Retina (tissue), 1 donor: ENCODE measurements around the gene FAM180B.
A peak's percentile ranks its signal among the peaks of the same experiment; 100 is the strongest.
"Not testable (repeated sequence)": the region's sequence is repeated elsewhere in the genome, so short reads cannot be mapped to it uniquely, and the experiment has no call there.

Experiments
- DNase-seq: peaks from one replicate; pipeline ENCODE4 v3.0.0-alpha.2; 2016

The FAM180B gene

DNA sequence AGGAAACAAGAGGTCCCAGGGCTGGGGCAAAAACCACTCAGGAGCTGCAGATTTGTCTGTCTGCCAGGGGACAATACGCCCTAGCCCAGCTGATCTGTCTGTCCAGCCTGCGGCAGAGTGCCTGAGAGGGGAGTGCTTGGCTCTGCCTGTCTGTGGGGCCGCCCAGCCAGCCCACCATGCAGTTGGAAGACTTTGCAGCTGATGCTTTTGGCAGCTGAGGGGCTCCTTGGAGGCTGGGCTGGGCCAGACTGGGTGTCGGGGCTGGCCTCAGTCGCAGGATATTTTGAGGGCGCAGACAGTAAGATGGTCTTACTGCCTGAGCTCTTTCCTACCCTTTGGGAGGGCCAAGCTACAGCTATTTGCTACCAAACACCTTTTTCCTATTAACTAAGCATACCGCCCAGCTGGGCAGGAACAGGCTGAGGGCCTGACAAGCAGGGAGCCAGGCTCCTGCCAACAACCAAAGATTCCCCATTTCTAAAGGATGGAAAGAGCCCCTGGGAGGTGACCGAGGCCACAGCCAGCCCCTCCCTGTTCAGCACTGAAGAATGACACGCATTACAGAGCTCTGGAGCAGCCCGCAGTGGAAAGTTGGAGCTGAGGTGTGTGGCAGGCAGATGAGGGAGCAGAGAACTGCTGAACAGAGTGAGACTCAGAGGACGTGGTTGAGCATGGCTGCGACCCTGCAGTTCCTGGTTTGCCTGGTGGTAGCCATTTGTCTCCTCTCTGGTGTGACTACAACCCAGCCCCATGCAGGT lies at the start of gene FAM180B:
Gene FAM180B (plus strand): TSS at position 581 of the 758 bp plus-strand sequence. CDS start 91 bp downstream, at position 672.
- DNase-seq, result no peak

- DNase-seq, result no peak
These were observed 49.6 kb upstream of the FAM180B start for GRCh38 chr11:47536915-47537314.

- no peak for DNase-seq
These were observed 47.5 kb upstream of the FAM180B start for GRCh38 chr11:47538741-47539565.

DNA sequence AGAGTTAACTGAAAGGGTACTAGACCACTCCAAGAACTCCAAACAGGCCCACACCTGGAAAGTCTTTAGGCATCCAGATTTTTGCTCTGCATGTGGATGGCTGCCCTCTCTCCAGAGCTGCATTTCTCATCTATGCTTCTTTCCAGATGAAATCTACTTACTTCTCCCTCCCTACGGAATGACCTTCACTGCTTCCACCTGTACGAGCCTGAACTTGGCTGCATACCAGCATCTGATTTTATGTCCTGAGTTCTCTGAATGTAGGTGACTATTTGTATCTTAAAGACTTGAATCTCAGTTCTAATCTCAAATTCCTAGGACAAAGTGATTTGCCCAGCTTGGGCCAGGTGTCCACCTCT lies 46.8 kb upstream of the FAM180B start:
- no peak for DNase-seq

- no peak for DNase-seq
These were observed 45.4 kb upstream of the FAM180B start for GRCh38 chr11:47541070-47541469.

GRCh38 chr11:47545298-47545697 lies 41.2 kb upstream of the FAM180B start:
- no peak for DNase-seq

GRCh38 chr11:47546274-47546673 lies 40.2 kb upstream of the FAM180B start:
- not testable (repeated sequence) for DNase-seq

DNA sequence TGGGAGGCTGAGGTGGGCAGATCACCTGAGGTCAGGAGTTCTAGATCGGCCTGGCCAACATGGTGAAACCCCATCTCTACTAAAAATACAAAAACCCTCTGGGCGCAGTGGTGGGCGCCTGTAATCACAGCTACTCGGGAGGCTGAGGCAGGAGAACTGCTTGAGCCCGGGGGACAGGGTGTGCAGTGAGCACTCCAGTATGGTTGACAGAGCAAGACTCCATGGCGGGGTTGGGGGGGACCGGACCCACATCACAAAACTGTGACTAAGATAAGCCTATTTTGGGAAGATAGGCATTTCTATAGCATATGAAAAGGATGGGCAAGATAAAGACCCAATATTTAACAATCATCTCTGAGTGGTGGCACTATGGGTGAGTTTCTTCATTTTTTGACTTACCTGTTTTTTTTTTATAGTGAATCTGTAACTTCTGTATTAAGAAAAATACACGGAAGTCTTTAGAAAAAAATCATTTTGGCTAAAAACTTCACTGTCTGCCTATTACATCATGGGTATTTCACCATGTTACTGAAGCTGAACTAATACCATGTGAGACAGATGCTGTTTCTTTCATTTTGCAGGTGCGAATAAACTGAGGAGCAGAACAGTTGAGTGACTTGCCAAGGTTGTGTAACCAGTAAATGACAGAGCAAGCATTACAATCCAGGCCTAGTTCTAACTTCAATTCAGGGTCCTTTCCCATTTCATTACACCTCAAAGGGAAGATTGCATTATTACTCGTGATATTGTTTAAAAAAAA lies 36.0 kb upstream of the FAM180B start:
- DNase-seq, result no peak

DNA sequence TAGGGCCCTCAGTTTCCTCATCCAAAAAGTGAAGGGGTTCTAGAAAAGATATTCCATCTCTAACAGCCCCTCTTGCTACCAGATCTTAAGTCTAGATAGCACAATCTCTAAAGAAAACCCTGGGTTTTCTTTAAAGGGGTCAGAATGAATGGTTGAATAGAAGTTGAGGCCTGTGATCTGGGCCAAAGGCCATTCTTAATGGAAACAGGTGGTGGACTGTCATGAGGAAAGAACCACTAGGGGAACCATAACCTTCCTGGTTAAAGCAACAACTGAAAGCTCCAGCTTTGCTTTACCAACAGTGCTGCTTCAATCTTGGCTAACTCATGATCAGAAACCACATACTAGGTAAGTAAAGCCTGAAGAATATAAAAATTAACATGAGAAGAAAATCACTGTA lies 35.4 kb upstream of the FAM180B start:
- DNase-seq, result no peak

GRCh38 chr11:47552056-47552565 lies 34.4 kb upstream of the FAM180B start:
- no peak for DNase-seq

DNA sequence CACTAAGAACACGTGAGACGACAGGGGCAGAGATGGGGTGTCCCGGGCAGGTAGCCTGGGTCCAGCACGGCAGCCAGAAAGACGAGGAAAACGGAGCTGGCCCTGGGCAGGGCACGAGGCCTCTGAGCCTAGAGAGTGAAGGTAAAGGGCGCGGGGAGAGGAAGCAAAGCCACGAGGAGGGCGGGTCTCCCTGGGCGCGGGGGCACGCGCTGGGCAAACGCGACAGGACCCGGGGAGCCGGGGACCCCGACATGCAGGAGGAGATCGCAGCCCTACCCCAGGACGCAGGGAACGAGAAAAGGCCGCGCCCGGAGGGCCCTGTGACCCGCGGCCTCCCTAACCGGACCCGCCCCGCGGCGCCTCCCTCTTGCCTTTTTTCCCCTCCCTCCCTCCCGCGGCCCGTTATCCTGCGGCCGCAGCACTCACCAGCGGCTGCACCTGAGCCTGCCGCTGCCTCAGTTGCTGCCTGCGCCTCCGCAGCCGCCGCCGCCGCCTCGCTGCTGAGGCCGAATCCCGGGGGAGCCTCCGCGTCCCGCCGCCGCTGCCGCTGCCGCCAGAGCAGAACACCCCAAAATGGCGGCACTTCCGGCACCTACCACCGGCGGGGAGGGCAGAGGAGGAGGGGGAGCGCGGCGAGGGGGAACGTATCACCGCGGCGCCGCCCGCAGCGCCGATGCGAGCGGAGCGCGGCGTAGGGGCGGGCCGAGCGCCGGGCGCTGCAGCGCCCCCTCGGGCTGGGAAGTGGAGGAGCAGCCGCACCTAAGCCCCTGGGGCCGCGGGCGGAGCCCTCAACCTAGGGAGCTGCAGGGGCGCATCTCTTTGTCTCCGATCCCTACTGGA lies 33.7 kb upstream of the FAM180B start, which contains the start of gene CELF1:
Gene CELF1 (minus strand): TSS at position 567 of the 840 bp plus-strand sequence. CDS start 53,609 bp downstream, outside the sequence.
- DNase-seq, result peak; percentile 96

DNA sequence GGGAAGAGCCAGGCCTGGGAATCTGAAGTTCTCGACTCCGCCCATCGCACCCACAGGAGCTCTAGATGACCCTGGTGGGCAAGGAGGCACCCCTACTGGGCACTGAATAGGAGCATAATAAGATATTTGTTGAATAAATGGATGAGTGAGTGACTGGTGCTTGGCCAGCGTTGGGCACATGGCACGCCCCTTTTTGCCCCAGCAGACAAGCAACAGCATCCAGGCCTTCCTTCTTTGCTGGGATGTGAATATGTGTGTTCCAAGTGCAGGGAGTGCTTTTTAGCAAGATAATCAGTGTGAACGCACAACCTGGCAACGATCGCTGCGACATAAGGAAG lies 33.1 kb upstream of the FAM180B start:
- DNase-seq, result no peak

DNA sequence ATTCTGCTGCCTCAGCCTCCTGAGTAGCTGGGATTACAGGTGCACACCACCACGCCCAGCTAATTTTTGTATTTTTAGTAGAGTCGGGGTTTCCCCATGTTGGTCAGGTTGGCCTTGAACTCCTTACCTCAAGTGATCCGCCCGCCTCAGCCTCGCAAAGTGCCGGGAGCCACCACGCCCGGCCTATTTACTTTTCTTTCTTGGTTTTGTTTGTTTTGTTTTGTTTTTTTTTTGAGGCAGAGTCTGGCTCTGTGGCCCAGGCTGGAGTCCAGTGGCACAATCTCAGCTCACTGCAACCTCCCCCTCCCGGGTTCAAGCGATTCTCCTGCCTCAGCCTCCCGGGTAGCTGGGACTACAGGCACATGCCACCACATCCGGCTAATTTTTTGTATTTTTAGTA lies 29.5 kb upstream of the FAM180B start:
- DNase-seq, result not testable (repeated sequence)

DNA sequence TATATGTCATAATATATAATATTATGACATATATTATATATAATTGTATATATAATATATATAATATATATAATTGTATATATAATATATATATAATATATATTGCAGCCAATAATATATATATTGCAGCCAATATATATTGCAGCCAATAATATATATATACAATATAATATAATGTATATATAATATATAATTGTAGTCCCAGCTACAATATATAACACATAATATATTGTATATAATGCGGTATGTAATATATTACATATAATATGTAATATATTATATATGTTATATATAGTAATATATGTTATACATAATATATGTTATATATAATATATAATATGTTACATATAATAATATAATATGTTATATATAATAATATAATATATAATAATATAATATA lies 27.8 kb upstream of the FAM180B start:
- no peak for DNase-seq

GRCh38 chr11:47560426-47560825 lies 26.1 kb upstream of the FAM180B start:
- no peak for DNase-seq

DNA sequence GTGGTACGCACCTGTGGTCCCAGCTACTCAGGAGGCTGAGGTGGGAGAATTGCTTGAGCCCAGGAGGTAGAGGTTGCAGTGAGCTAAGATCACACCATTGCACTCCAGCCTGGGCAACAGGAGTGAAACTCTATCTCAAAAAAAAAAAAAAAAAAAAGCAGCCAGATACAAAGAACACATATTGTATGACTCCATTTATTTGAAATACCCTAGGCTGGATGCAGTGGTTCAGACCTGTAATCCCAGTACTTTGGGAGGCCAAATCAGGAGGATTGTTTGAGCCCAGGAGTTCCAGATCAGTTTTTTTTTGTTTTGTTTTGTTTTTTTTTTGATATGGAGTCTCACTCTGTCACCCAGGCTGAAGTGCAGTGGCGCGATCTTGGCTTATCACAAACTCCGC lies 24.1 kb upstream of the FAM180B start:
- not testable (repeated sequence) for DNase-seq

DNA sequence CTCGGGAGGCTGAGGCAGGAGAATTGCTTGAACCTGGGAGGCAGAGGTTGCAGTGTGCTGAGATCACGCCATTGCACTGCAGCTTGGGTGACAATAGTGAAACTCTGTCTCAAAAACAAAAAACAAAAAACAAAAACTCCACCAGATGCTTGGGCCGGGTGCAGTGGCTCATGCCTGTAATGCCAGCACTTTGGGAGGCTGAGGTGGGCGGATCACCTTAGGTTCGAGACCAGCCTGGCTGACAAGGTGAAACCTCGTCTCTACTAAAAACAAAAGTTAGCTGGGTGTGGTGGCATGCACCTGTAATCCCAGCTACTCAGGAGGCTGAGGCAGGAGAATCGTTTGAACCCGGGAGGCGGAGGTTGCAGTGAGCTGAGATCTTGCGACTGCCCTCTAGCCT lies 22.1 kb upstream of the FAM180B start:
- DNase-seq, result not testable (repeated sequence)

DNA sequence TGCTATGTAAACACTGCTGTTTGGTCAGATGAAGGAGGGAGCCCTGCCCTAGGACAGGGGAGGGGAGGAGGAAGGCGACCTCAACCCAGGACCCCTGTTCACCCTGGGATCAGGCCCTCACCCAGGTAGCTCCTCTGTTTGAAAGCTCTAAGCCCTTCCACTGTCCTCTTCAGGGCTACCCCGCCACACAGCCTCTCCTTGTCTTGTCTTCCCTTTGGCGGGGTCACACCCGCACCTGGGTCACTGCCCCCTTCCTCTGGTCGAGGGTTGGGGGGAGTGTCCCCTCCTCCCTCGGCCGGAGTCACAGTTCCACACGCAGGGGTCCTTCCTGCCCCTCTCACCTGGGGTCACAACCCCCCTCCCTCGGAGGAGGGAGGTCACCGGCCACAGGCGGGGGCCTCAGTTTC lies 21.5 kb upstream of the FAM180B start:
- DNase-seq, result no peak

- peak; percentile 77 for DNase-seq
These were observed 20.9 kb upstream of the FAM180B start, which contains the start of gene PTPMT1 for GRCh38 chr11:47565340-47566148. TSS of gene PTPMT1 (plus strand) at chr11:47565599. CDS start at chr11:47565623, 24 bp downstream.

DNA sequence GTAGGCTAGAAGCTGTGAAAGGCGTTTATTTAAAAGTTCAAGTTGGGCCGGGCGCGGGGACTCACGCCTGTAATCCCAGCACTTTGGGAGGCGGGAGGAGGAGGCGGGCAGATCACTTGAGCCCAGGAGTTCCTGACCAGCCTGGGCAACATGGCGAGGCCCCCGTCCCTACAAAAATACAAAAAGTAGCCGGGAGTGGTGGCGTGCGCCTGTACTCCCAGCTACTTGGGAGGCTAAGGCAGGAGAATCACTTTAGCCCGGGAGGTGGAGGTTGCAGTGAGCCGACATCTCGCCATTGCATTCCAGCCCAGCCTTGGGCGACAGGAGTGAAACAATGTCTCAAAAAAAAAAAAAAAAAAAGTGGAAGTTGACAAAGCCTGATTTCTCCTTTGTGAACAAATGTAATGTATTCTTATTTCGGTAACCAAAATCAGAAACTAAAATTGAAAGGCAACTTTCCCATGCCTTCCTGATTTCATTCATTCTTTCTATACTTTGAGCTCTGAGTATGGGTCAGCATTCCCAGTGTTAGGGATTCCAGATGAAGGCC lies 20.3 kb upstream of the FAM180B start:
- DNase-seq, result no peak

GRCh38 chr11:47569646-47570045 lies 16.8 kb upstream of the FAM180B start:
- DNase-seq, result no peak
